ENCODE data around the gene ALDH1L2. TPM values are rescaled to one million over a fixed set of nuclear protein-coding genes. Genes with fewer than 3 reads are reported as not detected.
A peak's percentile ranks its signal among the peaks of the same experiment; 100 is the strongest.

The ALDH1L2 gene
- total and polyA plus RNA-seq, 9 donors, result 3.7 to 10.6 (median 6.9) TPM

- no peak overlapping the region for H3K27ac ChIP-seq (ENCODE audit: low read length)
- no peak for DNase-seq
- no peaks in the 10 kb centered on the region for H3K4me1 ChIP-seq (ENCODE audit: control insufficient read depth, insufficient read depth, low read length)
- H3K27me3 ChIP-seq (ENCODE audit: control insufficient read depth, insufficient read depth, low read length), result no peaks in the 10 kb centered on the region
- H3K4me3 ChIP-seq (ENCODE audit: low read length), result no peak overlapping the region
- H3K36me3 ChIP-seq (ENCODE audit: control insufficient read depth, insufficient read depth, low read length), result peaks cover 3% of the 10 kb centered on the region
- H3K9me3 ChIP-seq (replicated peaks; ENCODE audit: control insufficient read depth, low read depth, low read length), result no peaks in the 10 kb centered on the region
- 86% methylated on average over 2 of the region's 2 CpGs for WGBS (ENCODE audit: insufficient coverage)
Measured at GRCh38 chr12:105040476-105040875, 43.8 kb downstream of the ALDH1L2 start.

GRCh38 chr12:105036937-105037649 is 47.2 kb downstream of the ALDH1L2 start:
- peaks cover 3% of the 10 kb centered on the region for H3K36me3 ChIP-seq (ENCODE audit: control insufficient read depth, insufficient read depth, low read length)
- no CpG with 5 or more reads among the region's 3 CpGs for WGBS (ENCODE audit: insufficient coverage)
- H3K27me3 ChIP-seq (ENCODE audit: control insufficient read depth, insufficient read depth, low read length), result no peaks in the 10 kb centered on the region
- H3K27ac ChIP-seq (ENCODE audit: low read length), result no peak overlapping the region
- DNase-seq, result no peak
- no peaks in the 10 kb centered on the region for H3K9me3 ChIP-seq (replicated peaks; ENCODE audit: control insufficient read depth, low read depth, low read length)
- no peaks in the 10 kb centered on the region for H3K4me1 ChIP-seq (ENCODE audit: control insufficient read depth, insufficient read depth, low read length)
- no peak overlapping the region for H3K4me3 ChIP-seq (ENCODE audit: low read length)

GRCh38 chr12:105033851-105034250 is 50.4 kb downstream of the ALDH1L2 start:
- Histone ChIP-seq H3K9me3 (replicated peaks; ENCODE audit: control insufficient read depth, low read depth, low read length) (no peaks in the 10 kb centered on the region), H3K27ac (ENCODE audit: low read length) (no peak overlapping the region)
- WGBS (ENCODE audit: insufficient coverage), result no CpG with 5 or more reads among the region's 2 CpGs

GRCh38 chr12:105032703-105033357 is 51.4 kb downstream of the ALDH1L2 start:
- no peak for DNase-seq
- Histone ChIP-seq H3K4me3 (ENCODE audit: low read length) (no peak overlapping the region), H3K9me3 (replicated peaks; ENCODE audit: control insufficient read depth, low read depth, low read length) (no peaks in the 10 kb centered on the region), H3K27ac (ENCODE audit: low read length) (no peak overlapping the region), H3K36me3 (ENCODE audit: control insufficient read depth, insufficient read depth, low read length) (peaks cover 2% of the 10 kb centered on the region), H3K27me3 (ENCODE audit: control insufficient read depth, insufficient read depth, low read length) (no peaks in the 10 kb centered on the region), H3K4me1 (ENCODE audit: control insufficient read depth, insufficient read depth, low read length) (no peaks in the 10 kb centered on the region)
- no CpG with 5 or more reads among the region's 4 CpGs for WGBS (ENCODE audit: insufficient coverage)

More at GRCh38 chr12:105033851-105034250, 50.4 kb downstream of the ALDH1L2 start:
- Histone ChIP-seq H3K4me3 (ENCODE audit: low read length) (no peak overlapping the region), H3K36me3 (ENCODE audit: control insufficient read depth, insufficient read depth, low read length) (peaks cover 6% of the 10 kb centered on the region), H3K27me3 (ENCODE audit: control insufficient read depth, insufficient read depth, low read length) (no peaks in the 10 kb centered on the region), H3K4me1 (ENCODE audit: control insufficient read depth, insufficient read depth, low read length) (no peaks in the 10 kb centered on the region)
- no peak for DNase-seq

- H3K4me1 ChIP-seq (ENCODE audit: control insufficient read depth, insufficient read depth, low read length), result no peaks in the 10 kb centered on the region
- no peaks in the 10 kb centered on the region for H3K9me3 ChIP-seq (replicated peaks; ENCODE audit: control insufficient read depth, low read depth, low read length)
- 95% methylated on average over 6 of the region's 9 CpGs for WGBS (ENCODE audit: insufficient coverage)
- H3K4me3 ChIP-seq (ENCODE audit: low read length), result no peak overlapping the region
- DNase-seq, result no peak
- peaks cover 2% of the 10 kb centered on the region for H3K36me3 ChIP-seq (ENCODE audit: control insufficient read depth, insufficient read depth, low read length)
- H3K27me3 ChIP-seq (ENCODE audit: control insufficient read depth, insufficient read depth, low read length), result no peaks in the 10 kb centered on the region
- no peak overlapping the region for H3K27ac ChIP-seq (ENCODE audit: low read length)
Measured at GRCh38 chr12:105030820-105031807, 53.1 kb downstream of the ALDH1L2 start.

- no peaks in the 10 kb centered on the region for H3K27me3 ChIP-seq (ENCODE audit: control insufficient read depth, insufficient read depth, low read length)
- DNase-seq, result peak; percentile 71
- no CpG with 5 or more reads among the region's 4 CpGs for WGBS (ENCODE audit: insufficient coverage)
- H3K36me3 ChIP-seq (ENCODE audit: control insufficient read depth, insufficient read depth, low read length), result no peaks in the 10 kb centered on the region
- H3K9me3 ChIP-seq (replicated peaks; ENCODE audit: control insufficient read depth, low read depth, low read length), result no peaks in the 10 kb centered on the region
- no peak overlapping the region for H3K4me3 ChIP-seq (ENCODE audit: low read length)
- H3K4me1 ChIP-seq (ENCODE audit: control insufficient read depth, insufficient read depth, low read length), result peaks cover 4% of the 10 kb centered on the region
- no peak overlapping the region for H3K27ac ChIP-seq (ENCODE audit: low read length)
Measured at GRCh38 chr12:105026411-105026810, 57.8 kb downstream of the ALDH1L2 start.

GRCh38 chr12:105025890-105026289 is 58.4 kb downstream of the ALDH1L2 start:
- WGBS (ENCODE audit: insufficient coverage), result 17% methylated on average over 2 of the region's 5 CpGs
- Histone ChIP-seq H3K36me3 (ENCODE audit: control insufficient read depth, insufficient read depth, low read length) (no peaks in the 10 kb centered on the region), H3K27ac (ENCODE audit: low read length) (no peak overlapping the region), H3K4me1 (ENCODE audit: control insufficient read depth, insufficient read depth, low read length) (peaks cover 4% of the 10 kb centered on the region), H3K9me3 (replicated peaks; ENCODE audit: control insufficient read depth, low read depth, low read length) (no peaks in the 10 kb centered on the region), H3K4me3 (ENCODE audit: low read length) (no peak overlapping the region), H3K27me3 (ENCODE audit: control insufficient read depth, insufficient read depth, low read length) (no peaks in the 10 kb centered on the region)
- DNase-seq, result peak; percentile 94

GRCh38 chr12:105024928-105025327 is 59.3 kb downstream of the ALDH1L2 start:
- H3K36me3 ChIP-seq (ENCODE audit: control insufficient read depth, insufficient read depth, low read length), result no peaks in the 10 kb centered on the region
- H3K27me3 ChIP-seq (ENCODE audit: control insufficient read depth, insufficient read depth, low read length), result no peaks in the 10 kb centered on the region
- no peak overlapping the region for H3K27ac ChIP-seq (ENCODE audit: low read length)
- WGBS (ENCODE audit: insufficient coverage), result no CpG with 5 or more reads among the region's 2 CpGs
- H3K9me3 ChIP-seq (replicated peaks; ENCODE audit: control insufficient read depth, low read depth, low read length), result no peaks in the 10 kb centered on the region
- no peak overlapping the region for H3K4me3 ChIP-seq (ENCODE audit: low read length)
- no peak for DNase-seq
- H3K4me1 ChIP-seq (ENCODE audit: control insufficient read depth, insufficient read depth, low read length), result peaks cover 4% of the 10 kb centered on the region

GRCh38 chr12:105020241-105020962 is 63.9 kb downstream of the ALDH1L2 start:
- Histone ChIP-seq H3K9me3 (replicated peaks; ENCODE audit: control insufficient read depth, low read depth, low read length) (no peaks in the 10 kb centered on the region), H3K4me1 (ENCODE audit: control insufficient read depth, insufficient read depth, low read length) (peaks cover 10% of the 10 kb centered on the region), H3K4me3 (ENCODE audit: low read length) (no peak overlapping the region), H3K27ac (ENCODE audit: low read length) (no peak overlapping the region), H3K27me3 (ENCODE audit: control insufficient read depth, insufficient read depth, low read length) (no peaks in the 10 kb centered on the region), H3K36me3 (ENCODE audit: control insufficient read depth, insufficient read depth, low read length) (no peaks in the 10 kb centered on the region)
- DNase-seq, result no peak
- no CpG with 5 or more reads among the region's 3 CpGs for WGBS (ENCODE audit: insufficient coverage)
